ENCODE measurements around the gene PREX1. TPM values are rescaled to one million over a fixed set of nuclear protein-coding genes. Genes with fewer than 3 reads are reported as not detected.

Gene PREX1
- total RNA-seq, 1 donor from 2014 or later: 2.9 TPM

DNA sequence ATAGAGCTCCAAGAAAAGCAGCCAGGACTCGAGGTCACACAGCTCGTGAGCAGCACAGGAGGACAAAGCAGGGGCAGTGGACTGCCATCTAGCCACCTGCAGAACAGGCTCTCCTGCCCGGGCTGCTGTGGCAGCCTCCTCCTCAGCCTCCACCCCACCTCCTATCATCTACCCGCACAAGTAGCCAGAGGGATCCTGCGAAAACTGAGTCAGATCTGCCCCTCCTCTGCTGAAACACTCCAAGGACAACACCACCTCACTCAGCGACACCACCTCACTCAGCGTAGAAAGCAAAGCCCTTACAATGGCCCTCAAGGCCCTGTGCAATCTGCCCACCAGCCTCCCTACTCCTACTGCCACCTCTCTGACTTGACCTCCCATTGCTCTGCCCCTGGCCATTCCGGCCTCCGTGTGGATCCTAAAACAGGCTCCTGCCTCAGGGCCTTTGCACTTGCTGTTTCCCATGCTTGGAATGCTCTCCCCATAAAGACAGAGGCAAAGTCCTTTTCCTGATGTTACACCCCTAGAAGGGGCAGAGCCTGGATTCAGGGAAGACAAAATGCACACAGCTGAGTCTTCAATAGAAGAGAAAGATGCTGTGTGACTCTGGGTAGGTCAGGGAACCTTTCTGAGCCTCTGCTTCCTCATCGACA is 19.3 kb downstream of the PREX1 start:
- Mint-ChIP-seq H3K27ac (no peak overlapping the region), H3K4me1 (ENCODE audit: low read depth) (no peaks in the 10 kb centered on the region), H3K27me3 (peaks cover 36% of the 10 kb centered on the region), H3K9me3 (ENCODE audit: low read depth) (peaks cover 11% of the 10 kb centered on the region), H3K36me3 (ENCODE audit: insufficient read depth) (peaks cover 3% of the 10 kb centered on the region), H3K4me3 (ENCODE audit: low read depth) (no peak overlapping the region)
- TF ChIP-seq, protein P1, sequence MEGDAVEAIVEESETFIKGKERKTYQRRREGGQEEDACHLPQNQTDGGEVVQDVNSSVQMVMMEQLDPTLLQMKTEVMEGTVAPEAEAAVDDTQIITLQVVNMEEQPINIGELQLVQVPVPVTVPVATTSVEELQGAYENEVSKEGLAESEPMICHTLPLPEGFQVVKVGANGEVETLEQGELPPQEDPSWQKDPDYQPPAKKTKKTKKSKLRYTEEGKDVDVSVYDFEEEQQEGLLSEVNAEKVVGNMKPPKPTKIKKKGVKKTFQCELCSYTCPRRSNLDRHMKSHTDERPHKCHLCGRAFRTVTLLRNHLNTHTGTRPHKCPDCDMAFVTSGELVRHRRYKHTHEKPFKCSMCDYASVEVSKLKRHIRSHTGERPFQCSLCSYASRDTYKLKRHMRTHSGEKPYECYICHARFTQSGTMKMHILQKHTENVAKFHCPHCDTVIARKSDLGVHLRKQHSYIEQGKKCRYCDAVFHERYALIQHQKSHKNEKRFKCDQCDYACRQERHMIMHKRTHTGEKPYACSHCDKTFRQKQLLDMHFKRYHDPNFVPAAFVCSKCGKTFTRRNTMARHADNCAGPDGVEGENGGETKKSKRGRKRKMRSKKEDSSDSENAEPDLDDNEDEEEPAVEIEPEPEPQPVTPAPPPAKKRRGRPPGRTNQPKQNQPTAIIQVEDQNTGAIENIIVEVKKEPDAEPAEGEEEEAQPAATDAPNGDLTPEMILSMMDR (IDR thresholded peaks at IDR 0.05; ENCODE audit: unreplicated experiment): no peak
- DNase-seq (ENCODE audit: low spot score, unreplicated experiment): no peak

DNA sequence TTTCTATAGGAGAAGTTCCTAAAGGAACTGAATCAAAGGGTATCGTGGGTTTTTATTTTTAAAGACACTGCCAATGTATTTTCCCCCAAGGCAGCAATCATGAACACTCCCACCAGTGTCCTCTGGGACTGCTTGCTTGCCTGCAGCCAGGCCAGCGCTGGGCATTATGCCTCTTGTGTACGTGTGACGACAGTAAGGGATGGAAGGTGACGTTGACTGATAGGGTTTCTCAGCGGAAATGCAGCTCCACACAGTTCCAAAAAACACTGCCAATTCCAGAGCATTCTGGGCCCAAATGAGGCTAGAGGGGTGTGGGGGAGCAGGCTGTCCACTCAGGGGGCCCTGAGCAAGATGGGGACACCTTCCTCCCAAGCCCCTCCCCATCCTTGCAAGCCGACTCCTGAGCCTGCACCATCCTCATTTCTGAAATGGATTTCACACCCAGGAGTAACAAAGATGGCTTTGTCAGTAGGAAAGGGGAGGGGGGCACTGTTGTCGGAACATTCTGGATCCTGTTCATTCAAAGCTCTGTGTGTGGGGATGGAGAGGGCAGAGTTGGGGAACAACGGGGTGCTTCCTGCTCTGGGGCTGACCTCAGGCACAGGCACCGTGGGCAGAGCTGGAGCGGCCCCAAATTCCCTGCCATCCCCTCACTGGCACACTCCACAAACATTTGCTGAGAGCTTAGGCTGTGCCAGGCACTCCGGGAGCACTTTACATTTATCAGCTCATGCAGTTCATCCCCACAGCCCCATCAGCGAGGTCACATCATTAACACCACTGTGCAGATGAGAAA is 20.0 kb downstream of the PREX1 start:
- H3K4me1 Mint-ChIP-seq (ENCODE audit: low read depth): no peaks in the 10 kb centered on the region

DNA sequence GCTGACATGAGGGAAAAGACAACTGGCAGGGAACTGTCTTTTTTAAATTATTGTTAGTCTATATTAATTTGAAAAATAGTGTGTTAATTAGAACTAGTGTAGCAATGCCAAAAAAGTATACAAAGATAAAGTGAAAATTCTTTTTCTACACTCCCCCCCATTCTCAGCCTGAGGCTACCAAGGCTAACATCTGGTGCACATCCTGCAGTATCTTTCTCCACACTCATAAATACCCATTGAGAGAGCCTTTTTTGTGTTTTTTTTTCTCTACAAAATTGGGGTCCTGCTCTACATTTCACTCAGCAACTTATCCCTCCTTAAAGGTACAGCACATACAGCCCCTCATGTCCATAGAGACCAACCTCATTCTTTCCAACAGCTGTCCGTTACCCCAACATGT is 20.7 kb downstream of the PREX1 start:
- TF ChIP-seq, protein P1 (IDR thresholded peaks at IDR 0.05; ENCODE audit: unreplicated experiment): no peak
- Mint-ChIP-seq H3K9me3 (ENCODE audit: low read depth) (peaks cover 11% of the 10 kb centered on the region), H3K36me3 (ENCODE audit: insufficient read depth) (peaks cover 4% of the 10 kb centered on the region), H3K4me3 (ENCODE audit: low read depth) (no peak overlapping the region), H3K4me1 (ENCODE audit: low read depth) (no peaks in the 10 kb centered on the region), H3K27me3 (peaks cover 42% of the 10 kb centered on the region), H3K27ac (no peak overlapping the region)
- no peak for DNase-seq (ENCODE audit: low spot score, unreplicated experiment)

More for the DNA sequence above, 20.0 kb downstream of the PREX1 start:
- Mint-ChIP-seq H3K4me3 (ENCODE audit: low read depth) (no peak overlapping the region), H3K36me3 (ENCODE audit: insufficient read depth) (peaks cover 3% of the 10 kb centered on the region), H3K9me3 (ENCODE audit: low read depth) (peaks cover 11% of the 10 kb centered on the region), H3K27me3 (peaks cover 36% of the 10 kb centered on the region), H3K27ac (no peak overlapping the region)
- DNase-seq (ENCODE audit: low spot score, unreplicated experiment): no peak
- TF ChIP-seq, protein P1 (IDR thresholded peaks at IDR 0.05; ENCODE audit: unreplicated experiment): no peak

DNA sequence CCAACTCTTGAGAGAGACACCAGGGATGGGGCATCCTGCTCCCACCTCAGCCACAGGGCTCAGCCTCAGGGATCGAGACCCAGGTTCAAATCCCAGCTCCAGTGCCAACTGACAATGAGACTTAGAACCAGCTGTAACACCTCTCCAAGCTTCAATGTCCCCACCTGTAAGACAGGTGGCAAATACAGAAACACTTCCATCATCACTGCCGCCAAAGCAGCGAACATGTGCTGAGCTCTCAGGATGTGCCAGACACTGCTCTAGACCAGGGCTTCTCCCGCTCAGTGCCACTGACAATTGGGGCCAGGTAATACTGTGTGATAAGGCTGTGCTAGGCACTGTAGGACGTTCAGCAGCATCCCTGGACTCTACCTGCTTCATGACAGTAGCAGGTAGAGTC is 22.1 kb downstream of the PREX1 start:
- TF ChIP-seq, protein P1 (IDR thresholded peaks at IDR 0.05; ENCODE audit: unreplicated experiment): no peak
- H3K4me1 Mint-ChIP-seq (ENCODE audit: low read depth): no peaks in the 10 kb centered on the region
- H3K36me3 Mint-ChIP-seq (ENCODE audit: insufficient read depth): peaks cover 4% of the 10 kb centered on the region
- peaks cover 47% of the 10 kb centered on the region for H3K27me3 Mint-ChIP-seq
- H3K27ac Mint-ChIP-seq: no peak overlapping the region
- peaks cover 11% of the 10 kb centered on the region for H3K9me3 Mint-ChIP-seq (ENCODE audit: low read depth)
- DNase-seq (ENCODE audit: low spot score, unreplicated experiment): no peak
- H3K4me3 Mint-ChIP-seq (ENCODE audit: low read depth): no peak overlapping the region

DNA sequence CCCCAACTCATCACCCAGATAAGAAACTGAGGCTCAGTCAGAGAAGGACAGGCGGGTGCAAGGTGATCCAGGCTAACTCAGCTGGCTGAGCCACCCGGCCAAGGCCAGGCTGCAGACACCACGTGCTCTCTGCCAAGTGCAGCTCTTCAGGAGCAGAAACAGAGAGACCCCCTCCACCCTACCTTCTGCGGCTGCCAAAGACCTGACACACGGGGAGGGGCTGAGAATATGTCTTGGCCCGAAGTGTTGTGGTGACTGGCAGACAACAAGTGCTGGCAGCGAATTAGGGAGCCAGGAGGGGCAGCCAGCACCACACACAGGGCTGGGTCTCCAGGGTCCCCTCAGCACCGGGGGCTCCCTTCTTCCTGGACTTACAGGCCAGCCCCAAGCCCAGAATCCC is 22.5 kb downstream of the PREX1 start:
- no peak overlapping the region for H3K27ac Mint-ChIP-seq
- peaks cover 11% of the 10 kb centered on the region for H3K9me3 Mint-ChIP-seq (ENCODE audit: low read depth)
- TF ChIP-seq, protein P1 (IDR thresholded peaks at IDR 0.05; ENCODE audit: unreplicated experiment): no peak
- H3K27me3 Mint-ChIP-seq: peaks cover 47% of the 10 kb centered on the region
- peaks cover 4% of the 10 kb centered on the region for H3K36me3 Mint-ChIP-seq (ENCODE audit: insufficient read depth)
- H3K4me3 Mint-ChIP-seq (ENCODE audit: low read depth): no peak overlapping the region
- H3K4me1 Mint-ChIP-seq (ENCODE audit: low read depth): no peaks in the 10 kb centered on the region
- DNase-seq (ENCODE audit: low spot score, unreplicated experiment): no peak

Measured in progenitor cell of endocrine pancreas (in vitro differentiated cells).